Raji (cell line): Measurements from ENCODE around the gene NKX1-2.

Source experiments
- POLR2A ChIP-seq: IDR thresholded peaks from 2 replicates; pipeline ENCODE4 v1.6.1; 2011; ENCODE audit warnings: low read depth, low read length, control low read depth; ENCODE audit not compliant: insufficient read depth

The NKX1-2 gene

GRCh38 chr10:124446830-124447750 is 2.7 kb downstream of the NKX1-2 start:
- TF ChIP-seq POLR2A: no peak

- TF ChIP-seq POLR2A: no peak
Measured at GRCh38 chr10:124436191-124436638, 13.6 kb downstream of the NKX1-2 start.

- TF ChIP-seq POLR2A: no peak
Measured at GRCh38 chr10:124433461-124433860, 16.4 kb downstream of the NKX1-2 start.

- no peak for TF ChIP-seq POLR2A
Measured at GRCh38 chr10:124430077-124430476, 19.8 kb downstream of the NKX1-2 start.

- TF ChIP-seq POLR2A: no peak
Measured at GRCh38 chr10:124429576-124429975, 20.3 kb downstream of the NKX1-2 start.

- no peak for TF ChIP-seq POLR2A
Measured at GRCh38 chr10:124428207-124428777, 21.5 kb downstream of the NKX1-2 start.

- no peak for TF ChIP-seq POLR2A
Measured at GRCh38 chr10:124425227-124425962, 24.4 kb downstream of the NKX1-2 start.

GRCh38 chr10:124423813-124424212 is 26.0 kb downstream of the NKX1-2 start:
- TF ChIP-seq POLR2A: no peak

- no peak for TF ChIP-seq POLR2A
Measured at GRCh38 chr10:124422742-124423141, 27.1 kb downstream of the NKX1-2 start.

- no peak for TF ChIP-seq POLR2A
Measured at GRCh38 chr10:124420254-124420653, 29.6 kb downstream of the NKX1-2 start.

GRCh38 chr10:124419635-124420034 is 30.2 kb downstream of the NKX1-2 start:
- TF ChIP-seq POLR2A: no peak

GRCh38 chr10:124418726-124419501 is 30.9 kb downstream of the NKX1-2 start, which contains the start of gene OAT:
Gene OAT, minus strand, starts transcription at chr10:124418923. Its CDS starts 6,752 bp downstream, at chr10:124412171.
- TF ChIP-seq POLR2A: peak; percentile 99

- no peak for TF ChIP-seq POLR2A
Measured at GRCh38 chr10:124417895-124418725, 31.7 kb downstream of the NKX1-2 start.

GRCh38 chr10:124416733-124417132 is 33.1 kb downstream of the NKX1-2 start:
- no peak for TF ChIP-seq POLR2A
